NCI-H2227 (cell line): ENCODE measurements around the gene LRRC8C.

Source experiments
- DNase-seq: peaks from one replicate; lab custom pipeline; 2025; ENCODE audit not compliant: unreplicated experiment; lab: John Stamatoyannopoulos, UW

Gene LRRC8C

DNA sequence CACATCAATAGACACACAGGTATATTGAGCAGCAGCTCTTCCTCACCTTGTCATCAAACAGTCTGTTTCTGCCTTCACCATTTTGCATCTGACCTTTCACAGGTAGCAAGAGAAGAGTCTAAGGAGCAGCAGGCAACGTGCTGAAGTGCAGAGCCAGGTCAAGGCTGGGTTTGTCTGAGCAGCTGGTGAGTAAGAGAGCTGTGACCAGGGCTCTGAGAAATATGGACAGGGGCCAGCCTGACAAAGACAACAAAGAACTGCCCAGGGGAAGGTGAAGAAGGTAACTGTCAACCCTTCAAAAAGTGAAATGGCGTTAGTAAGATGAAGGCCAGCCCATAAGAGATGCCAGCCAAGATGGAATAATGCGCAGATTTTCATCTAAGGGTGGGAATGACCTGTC lies 129.0 kb downstream of the LRRC8C start:
- DNase-seq, result no peak

DNA sequence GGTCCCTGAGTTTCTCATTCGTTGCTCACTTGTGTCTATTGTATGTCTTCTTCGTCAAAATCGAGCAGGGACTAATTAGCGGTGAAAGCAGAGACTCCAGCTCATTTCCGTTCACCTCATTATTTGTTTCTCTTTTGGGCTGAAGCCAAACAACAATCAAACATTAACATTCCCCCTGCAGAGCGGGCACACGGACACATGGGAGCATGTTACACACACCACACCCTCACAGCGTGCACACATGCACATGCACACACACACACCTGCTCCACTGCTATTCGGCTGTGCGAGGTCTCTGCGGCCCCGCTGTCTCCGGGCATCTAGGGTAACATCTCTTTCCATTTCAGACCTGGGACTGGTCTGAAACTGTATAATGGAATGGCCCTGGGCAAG lies 129.5 kb downstream of the LRRC8C start:
- peak; percentile 71 for DNase-seq

DNA sequence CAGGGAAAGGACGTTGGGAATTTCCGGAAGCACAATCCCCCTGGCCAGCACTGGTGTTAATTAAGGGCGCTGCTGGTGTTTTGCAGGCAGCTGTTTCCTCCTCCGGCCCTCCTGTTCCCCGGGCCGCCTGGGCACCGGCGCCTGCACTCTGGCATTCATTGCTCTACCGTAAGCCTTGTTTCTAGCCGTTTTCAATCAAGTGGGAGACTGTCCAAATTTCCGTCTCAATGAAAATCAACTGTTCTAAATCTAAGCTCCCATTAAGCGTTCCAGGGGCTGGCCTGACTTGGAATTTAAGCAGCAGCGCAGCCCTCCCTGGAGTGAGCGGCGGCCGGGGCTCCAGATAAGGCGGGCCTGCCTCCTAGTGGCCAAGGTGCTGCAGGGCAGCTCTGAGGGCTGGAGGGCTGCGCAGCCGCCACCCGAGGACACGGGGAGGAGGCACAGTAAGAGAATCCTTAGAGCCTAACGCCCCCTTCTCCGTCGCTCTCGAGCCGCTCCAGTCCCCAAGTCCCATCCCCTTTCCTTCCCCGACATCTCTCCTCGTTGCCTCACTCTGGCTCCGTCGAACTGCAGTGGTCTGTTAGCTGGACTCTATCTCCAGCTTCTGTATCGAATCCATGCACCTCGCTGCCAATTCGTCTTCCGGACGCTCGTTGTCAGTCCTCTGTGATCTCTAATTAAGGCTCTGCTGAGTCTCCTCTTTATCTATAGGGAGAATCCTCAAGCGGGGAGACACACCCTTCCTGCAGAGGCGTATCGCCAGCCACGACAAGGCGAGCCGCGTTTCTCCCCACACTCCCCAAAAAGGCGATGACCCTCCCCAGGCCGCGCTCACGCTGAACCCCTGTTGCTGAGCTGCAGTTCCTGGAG lies 130.1 kb downstream of the LRRC8C start:
- peak; percentile 91 for DNase-seq

DNA sequence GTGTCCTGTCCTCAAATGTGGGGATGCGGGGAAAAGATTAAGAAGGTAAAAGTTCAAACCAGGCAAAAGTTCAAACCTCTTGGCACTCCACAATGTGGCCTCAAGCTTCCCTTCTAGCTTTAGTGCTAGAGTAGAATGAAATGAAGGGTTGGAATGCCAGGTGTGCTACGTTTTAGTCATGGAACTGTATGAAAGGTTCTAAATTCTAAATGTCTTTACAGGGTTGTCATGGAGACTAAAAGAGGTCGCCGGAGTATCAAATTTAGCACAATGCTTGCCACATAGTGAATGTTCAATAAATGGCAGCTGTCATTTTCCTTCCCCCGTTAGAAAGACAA lies 130.7 kb downstream of the LRRC8C start:
- no peak for DNase-seq

DNA sequence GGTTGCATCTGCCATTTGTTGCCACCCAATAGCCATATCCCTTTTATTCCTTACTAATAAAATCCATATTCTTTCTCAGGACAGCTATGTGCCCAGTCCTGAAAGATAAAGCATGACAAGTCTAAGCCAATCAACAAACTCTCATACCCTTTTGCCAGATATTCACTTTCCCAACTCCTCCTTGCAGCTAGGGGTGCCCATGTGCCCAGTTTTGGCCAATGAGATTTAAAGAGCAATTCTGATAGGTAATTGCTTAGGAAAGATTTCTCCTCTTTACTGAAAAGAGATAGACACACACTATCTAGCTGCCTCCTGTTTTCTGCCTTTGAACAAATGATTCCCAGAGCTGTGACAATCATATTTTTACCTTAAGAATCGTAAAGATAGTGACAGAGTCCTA lies 132.9 kb downstream of the LRRC8C start:
- no peak for DNase-seq

DNA sequence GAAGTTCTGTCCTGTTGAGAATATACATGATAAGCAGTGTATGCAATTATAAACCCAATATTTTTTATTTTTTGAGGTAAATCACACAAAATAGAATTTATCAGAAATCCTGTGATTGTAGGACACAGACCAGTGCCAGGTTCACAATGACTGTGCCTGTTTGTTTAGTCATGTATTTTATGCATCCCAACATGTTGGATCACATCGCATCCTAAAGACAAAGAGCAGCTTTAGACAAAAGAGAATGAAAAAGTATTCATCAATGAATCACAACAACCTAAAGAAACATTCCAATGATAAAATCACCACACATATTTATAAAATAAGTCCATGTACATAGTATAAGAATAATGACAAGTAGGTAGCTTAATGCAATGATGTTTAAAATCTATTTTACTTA lies 134.7 kb downstream of the LRRC8C start:
- DNase-seq, result no peak
